ENCODE data around the gene BANP.
"Not testable (repeated sequence)": the region's sequence is repeated elsewhere in the genome, so short reads cannot be mapped to it uniquely, and the experiment has no call there.

GRCh38 chr16:88091972-88092302 is 140.7 kb downstream of the BANP start:
- not testable (repeated sequence) for TF ChIP-seq CTCF (IDR thresholded peaks at IDR 0.05; ENCODE audit: borderline replicate concordance, extremely low read depth, low read length, poor library complexity, severe bottlenecking); EZH2 (IDR thresholded peaks at IDR 0.05; ENCODE audit: borderline replicate concordance, low read depth, low read length, severe bottlenecking)
